ENCODE measurements around the gene B3GNT3.
"Not testable (repeated sequence)": the region's sequence is repeated elsewhere in the genome, so short reads cannot be mapped to it uniquely, and the experiment has no call there.

B3GNT3 gene

DNA sequence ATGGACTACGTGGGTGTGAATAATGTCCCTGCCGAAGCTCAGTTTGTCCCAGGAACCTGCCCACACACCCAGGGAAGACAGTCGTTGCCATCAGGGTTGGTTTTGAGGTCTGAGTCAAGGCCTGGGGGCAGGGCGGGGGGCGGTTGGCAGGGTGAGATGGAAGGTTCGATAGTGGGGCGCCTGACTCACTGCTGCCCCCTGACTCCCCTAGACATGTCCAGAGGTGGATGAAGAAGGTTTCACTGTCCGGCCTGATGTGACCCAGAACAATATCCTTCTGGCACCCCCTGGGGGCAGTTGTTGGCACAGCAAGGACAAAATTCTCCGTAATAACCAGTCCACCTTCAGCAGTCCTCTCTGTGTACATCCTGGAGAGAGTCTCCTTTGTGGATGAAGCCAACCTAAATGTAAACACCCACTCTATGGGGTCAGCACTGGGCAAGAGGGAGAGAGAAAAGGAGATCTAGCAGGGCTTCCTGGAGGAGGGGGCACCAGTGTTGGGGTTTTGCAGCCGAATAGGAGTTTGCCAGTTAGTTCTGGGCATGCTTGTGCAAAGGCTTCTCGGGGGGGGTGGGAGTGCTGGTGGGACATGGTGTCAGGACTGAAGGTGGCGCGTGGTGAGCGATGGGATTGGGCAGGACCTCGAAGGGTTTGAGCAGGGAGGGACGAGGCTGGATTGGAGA lies 19.6 kb upstream of the B3GNT3 start:
- H3K36me3 ChIP-seq (ENCODE audit: insufficient read depth, low read length): peaks cover 63% of the 10 kb centered on the region

DNA sequence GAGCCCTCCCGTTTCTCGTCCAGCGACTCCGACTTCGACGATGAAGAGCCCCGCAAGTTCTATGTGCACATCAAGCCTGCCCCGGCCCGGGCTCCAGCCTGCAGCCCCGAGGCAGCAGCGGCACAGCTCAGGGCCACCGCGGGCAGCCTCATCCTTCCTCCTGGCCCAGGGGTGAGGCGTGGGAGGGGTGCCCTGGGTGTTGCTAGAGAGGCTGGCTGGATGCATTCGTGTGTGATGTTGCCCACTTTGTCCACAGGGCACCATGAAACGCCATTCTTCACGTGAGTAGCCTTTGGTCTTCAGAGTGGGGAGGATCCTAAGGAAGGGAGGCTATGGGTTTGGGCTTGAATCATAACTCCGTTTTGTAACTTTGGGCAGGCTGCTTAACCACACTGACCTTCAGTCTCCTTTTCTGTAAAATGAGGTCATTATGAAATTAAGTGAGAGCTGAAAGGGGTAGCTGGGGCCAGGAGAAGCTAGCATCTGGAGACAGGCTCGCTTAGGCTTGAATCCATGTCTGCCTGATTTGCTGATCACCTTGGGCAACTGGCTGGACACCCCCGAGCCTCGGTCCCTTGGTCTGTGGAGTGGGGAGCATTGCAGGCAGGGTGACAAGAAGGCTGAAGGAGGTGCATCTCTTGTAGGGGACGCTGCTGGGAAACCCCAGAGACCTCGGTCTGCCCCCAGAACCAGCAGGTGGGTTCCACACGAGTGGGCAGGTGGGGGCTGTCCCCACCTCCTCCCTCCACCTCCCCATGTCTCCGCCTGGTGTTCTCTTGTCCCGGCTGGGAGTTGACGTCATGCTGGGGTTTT lies 18.7 kb upstream of the B3GNT3 start:
- Histone ChIP-seq H3K4me3 (ENCODE audit: low read depth in 1 of 2, low read length in 2 of 2) (no peak overlapping the region), H3K4me1 (ENCODE audit: insufficient read depth, low read length) (no peaks in the 10 kb centered on the region), H4K20me1 (ENCODE audit: insufficient read depth, low read length) (peaks cover 7% of the 10 kb centered on the region), H3K4me2 (ENCODE audit: insufficient read depth, low read length) (no peak overlapping the region), H2AFZ (ENCODE audit: low read depth, low read length) (no peak overlapping the region), H3K79me2 (ENCODE audit: insufficient read depth, low read length) (no peaks in the 10 kb centered on the region), H3K36me3 (ENCODE audit: insufficient read depth, low read length) (peaks cover 64% of the 10 kb centered on the region), H3K9me3 (ENCODE audit: insufficient read depth, low read length, severe bottlenecking) (no peaks in the 10 kb centered on the region), H3K9ac (ENCODE audit: low read depth, low read length) (no peak overlapping the region), H3K27me3 (ENCODE audit: insufficient read depth, low read length, poor library complexity) (no peaks in the 10 kb centered on the region), H3K27ac (ENCODE audit: low read length) (no peak overlapping the region)
- DNase-seq (no peak), ATAC-seq (ENCODE audit: insufficient read depth, low read depth) (no peak)
- no peak for TF ChIP-seq EZH2 (IDR thresholded peaks at IDR 0.05; ENCODE audit: borderline replicate concordance, low read depth, low read length, severe bottlenecking)
- TF ChIP-seq, protein P1, sequence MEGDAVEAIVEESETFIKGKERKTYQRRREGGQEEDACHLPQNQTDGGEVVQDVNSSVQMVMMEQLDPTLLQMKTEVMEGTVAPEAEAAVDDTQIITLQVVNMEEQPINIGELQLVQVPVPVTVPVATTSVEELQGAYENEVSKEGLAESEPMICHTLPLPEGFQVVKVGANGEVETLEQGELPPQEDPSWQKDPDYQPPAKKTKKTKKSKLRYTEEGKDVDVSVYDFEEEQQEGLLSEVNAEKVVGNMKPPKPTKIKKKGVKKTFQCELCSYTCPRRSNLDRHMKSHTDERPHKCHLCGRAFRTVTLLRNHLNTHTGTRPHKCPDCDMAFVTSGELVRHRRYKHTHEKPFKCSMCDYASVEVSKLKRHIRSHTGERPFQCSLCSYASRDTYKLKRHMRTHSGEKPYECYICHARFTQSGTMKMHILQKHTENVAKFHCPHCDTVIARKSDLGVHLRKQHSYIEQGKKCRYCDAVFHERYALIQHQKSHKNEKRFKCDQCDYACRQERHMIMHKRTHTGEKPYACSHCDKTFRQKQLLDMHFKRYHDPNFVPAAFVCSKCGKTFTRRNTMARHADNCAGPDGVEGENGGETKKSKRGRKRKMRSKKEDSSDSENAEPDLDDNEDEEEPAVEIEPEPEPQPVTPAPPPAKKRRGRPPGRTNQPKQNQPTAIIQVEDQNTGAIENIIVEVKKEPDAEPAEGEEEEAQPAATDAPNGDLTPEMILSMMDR (IDR thresholded peaks at IDR 0.05; ENCODE audit: borderline replicate concordance, extremely low read depth, low read length, poor library complexity, severe bottlenecking): no peak

More for the DNA sequence above, 19.6 kb upstream of the B3GNT3 start:
- Histone ChIP-seq H4K20me1 (ENCODE audit: insufficient read depth, low read length) (peaks cover 7% of the 10 kb centered on the region), H3K79me2 (ENCODE audit: insufficient read depth, low read length) (no peaks in the 10 kb centered on the region), H3K4me1 (ENCODE audit: insufficient read depth, low read length) (no peaks in the 10 kb centered on the region), H3K27me3 (ENCODE audit: insufficient read depth, low read length, poor library complexity) (no peaks in the 10 kb centered on the region), H3K4me2 (ENCODE audit: insufficient read depth, low read length) (no peak overlapping the region), H2AFZ (ENCODE audit: low read depth, low read length) (no peak overlapping the region), H3K27ac (ENCODE audit: low read length) (no peak overlapping the region), H3K4me3 (ENCODE audit: low read depth in 1 of 2, low read length in 2 of 2) (no peak overlapping the region), H3K9me3 (ENCODE audit: insufficient read depth, low read length, severe bottlenecking) (no peaks in the 10 kb centered on the region), H3K9ac (ENCODE audit: low read depth, low read length) (no peak overlapping the region)
- 0 out of 3 replicates have a peak, but pooled peaks have one; percentile 18 for ATAC-seq (ENCODE audit: insufficient read depth, low read depth)
- peak; percentile 48 for DNase-seq
- no peak for TF ChIP-seq EZH2 (IDR thresholded peaks at IDR 0.05; ENCODE audit: borderline replicate concordance, low read depth, low read length, severe bottlenecking)
- TF ChIP-seq, protein P1 (IDR thresholded peaks at IDR 0.05; ENCODE audit: borderline replicate concordance, extremely low read depth, low read length, poor library complexity, severe bottlenecking): peak; percentile 85

DNA sequence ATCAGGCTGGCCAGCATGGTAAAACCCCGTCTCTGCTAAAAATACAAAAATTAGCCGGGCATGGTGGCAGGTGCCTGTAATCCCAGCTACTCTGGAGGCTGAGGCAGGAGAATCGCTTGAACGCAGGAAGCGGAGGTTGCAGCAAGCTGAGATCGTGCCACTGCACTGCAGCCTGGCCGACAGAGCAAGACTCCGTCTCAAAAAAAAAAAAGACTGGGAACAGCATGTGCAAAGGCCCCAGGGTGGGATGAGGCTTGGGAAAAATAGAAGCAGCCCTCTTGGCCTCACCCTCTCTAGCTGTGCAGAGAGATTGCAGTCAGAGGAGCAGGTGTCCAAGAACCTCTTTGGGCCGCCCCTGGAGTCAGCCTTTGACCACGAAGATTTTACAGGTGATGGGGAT lies 17.1 kb upstream of the B3GNT3 start:
- H3K27me3 ChIP-seq (ENCODE audit: insufficient read depth, low read length, poor library complexity); H3K4me2 ChIP-seq (ENCODE audit: insufficient read depth, low read length); H3K9ac ChIP-seq (ENCODE audit: low read depth, low read length); H3K27ac ChIP-seq (ENCODE audit: low read length); DNase-seq; ATAC-seq (ENCODE audit: insufficient read depth, low read depth); H3K9me3 ChIP-seq (ENCODE audit: insufficient read depth, low read length, severe bottlenecking); H4K20me1 ChIP-seq (ENCODE audit: insufficient read depth, low read length); H3K4me3 ChIP-seq (ENCODE audit: low read depth in 1 of 2, low read length in 2 of 2); H3K4me1 ChIP-seq (ENCODE audit: insufficient read depth, low read length); H3K79me2 ChIP-seq (ENCODE audit: insufficient read depth, low read length); H2AFZ ChIP-seq (ENCODE audit: low read depth, low read length): not testable (repeated sequence)
- peaks cover 67% of the 10 kb centered on the region for H3K36me3 ChIP-seq (ENCODE audit: insufficient read depth, low read length)
